Sigmoid colon (tissue), 4 donors: ENCODE data around the gene PEX26.

Source experiments
- CTCF ChIP-seq, 4 experiments: fragments of 450-650 bp in 3 of 4; fragments of 200-600 bp in 1 of 4; IDR thresholded peaks; one replicate each; pipeline ENCODE4 v1.5.1; 2016 to 2019; ENCODE audit warnings: antibody characterized with exemption in 4 of 4, mild to moderate bottlenecking in 3 of 4, moderate library complexity in 2 of 4
- EP300 ChIP-seq, 4 donors: sonication (generic); formaldehyde crosslinking; IDR thresholded peaks; one replicate each; pipeline ENCODE4 v1.6.1; 2017; ENCODE audit warnings: antibody characterized with exemption in 4 of 4
- POLR2AphosphoS5 ChIP-seq, 4 donors: sonication (generic); formaldehyde crosslinking; IDR thresholded peaks; one replicate each; pipeline ENCODE4 v1.6.1; 2017; ENCODE audit warnings: antibody characterized with exemption in 4 of 4

- TF ChIP-seq CTCF (IDR thresholded peaks at IDR 0.05) (no peak), POLR2AphosphoS5 (IDR thresholded peaks at IDR 0.05) (no peak), EP300 (IDR thresholded peaks at IDR 0.05) (no peak)
Observed at GRCh38 chr22:18081416-18081815, 3.6 kb downstream of the PEX26 start.
